Measurements from ENCODE around the gene CYP21A2.

The CYP21A2 gene

DNA sequence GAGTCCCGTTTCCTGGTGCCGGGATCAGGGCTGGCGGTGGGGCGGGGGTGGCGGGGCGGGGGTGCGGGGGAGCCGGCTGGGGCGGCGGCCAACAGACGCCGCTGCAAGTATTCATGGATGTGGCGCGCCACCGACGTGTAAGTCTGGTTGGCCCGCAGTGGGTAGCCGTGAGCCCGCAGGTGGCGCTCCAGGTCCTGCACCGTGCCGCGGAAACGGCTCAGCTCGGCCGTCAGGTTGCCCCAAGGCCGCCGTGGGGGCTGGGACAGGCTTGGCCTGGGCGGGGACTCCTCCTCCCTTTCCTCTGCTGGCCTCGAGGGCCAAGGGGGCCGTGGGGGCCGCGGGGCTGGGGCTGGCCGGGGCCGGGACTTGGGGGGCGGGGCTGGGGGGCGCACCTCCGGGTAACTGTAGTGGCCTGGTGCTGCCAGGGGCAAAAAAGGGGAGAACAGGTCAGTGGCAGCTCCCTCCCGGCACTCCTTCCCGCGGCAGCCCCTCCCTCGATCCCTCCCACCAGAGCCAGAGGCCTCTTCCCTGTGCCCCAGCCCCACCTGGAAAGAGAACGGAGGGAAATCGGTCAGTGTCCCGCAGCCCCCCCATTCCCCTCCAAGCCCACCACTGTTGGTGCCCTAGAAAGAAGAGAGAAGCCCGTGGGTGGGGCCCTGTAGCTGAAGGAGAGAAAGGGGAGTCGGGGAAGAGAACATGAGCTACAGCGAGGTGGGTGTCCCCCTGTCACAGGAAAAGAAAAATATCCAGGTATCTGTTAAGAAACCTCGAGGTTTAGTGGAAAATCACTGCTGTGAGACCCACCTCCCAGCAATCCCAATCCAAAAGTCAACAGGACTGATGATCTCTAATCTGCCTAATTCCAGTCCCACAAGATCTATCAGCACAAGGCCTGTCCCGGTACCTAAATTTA is 49.6 kb downstream of the CYP21A2 start:
- no peak overlapping the region for H3K4me3 ChIP-seq (replicated peaks; ENCODE audit: low read depth, low read length)
- TF ChIP-seq CTCF (IDR thresholded peaks at IDR 0.05; ENCODE audit: low read length, missing control alignments), result peak; percentile 48
- DNase-seq (ENCODE audit: low read depth), result peak; percentile 90

- no peak for TF ChIP-seq CTCF (IDR thresholded peaks at IDR 0.05; ENCODE audit: low read length, missing control alignments)
- no peak for DNase-seq (ENCODE audit: low read depth)
- no peak overlapping the region for H3K4me3 ChIP-seq (replicated peaks; ENCODE audit: low read depth, low read length)
Observed at GRCh38 chr6:32088487-32089049, 50.4 kb downstream of the CYP21A2 start.

- no peak for TF ChIP-seq CTCF (IDR thresholded peaks at IDR 0.05; ENCODE audit: low read length, missing control alignments)
- H3K4me3 ChIP-seq (replicated peaks; ENCODE audit: low read depth, low read length), result no peak overlapping the region
- DNase-seq (ENCODE audit: low read depth), result no peak
Observed at GRCh38 chr6:32089082-32089828, 51.0 kb downstream of the CYP21A2 start.

Measured in fibroblast of pulmonary artery (primary cell).